Activated T-helper 1 cell treated with Interleukin-2 at 50 U/mL for 16 hours (primary cell): Measurements from ENCODE around the gene NOC3L.

ENCODE experiments used
- DNase-seq: peaks from one replicate; pipeline ENCODE4 v3.0.0-alpha.2; 2020; ENCODE audit warnings: low read depth

NOC3L gene

DNA sequence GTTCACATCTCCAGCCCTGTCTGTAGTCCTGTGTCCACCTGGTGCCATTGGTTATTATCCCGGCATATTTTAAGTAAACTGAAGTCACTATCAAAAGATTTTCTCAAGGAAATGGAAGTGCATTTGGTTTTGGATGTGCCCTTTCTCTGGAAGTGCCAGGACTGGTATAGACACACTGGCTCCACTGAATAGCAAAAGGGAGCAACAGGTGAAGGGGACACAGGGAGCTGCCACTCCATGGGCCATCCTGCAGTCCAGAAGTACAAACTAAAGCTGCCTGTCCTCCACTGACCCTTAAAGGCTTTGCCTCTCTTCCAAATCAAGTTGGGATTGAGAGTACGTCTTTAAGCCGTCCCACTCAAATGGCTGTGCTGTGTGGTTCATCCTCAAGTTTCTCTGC is 62.7 kb downstream of the NOC3L start:
- DNase-seq = no peak

DNA sequence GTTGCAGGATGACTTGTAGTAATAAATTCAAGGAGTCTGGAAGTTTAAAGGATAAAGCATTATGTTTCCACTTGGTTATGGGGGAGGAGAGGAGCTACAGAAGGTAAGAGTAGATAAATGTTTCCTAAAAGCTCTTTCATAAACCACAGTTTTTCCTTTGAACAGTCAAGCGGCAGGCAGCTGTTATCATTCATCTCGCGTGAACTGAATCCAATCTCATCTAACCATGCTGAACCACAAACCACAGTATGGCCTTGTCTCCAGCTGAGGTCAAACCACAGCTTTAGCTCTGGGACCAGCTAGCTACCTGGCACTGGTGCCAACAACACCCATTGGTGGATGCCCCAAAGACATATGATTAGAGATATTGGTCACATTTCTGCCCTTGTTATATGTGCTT is 63.3 kb downstream of the NOC3L start:
- DNase-seq = no peak

DNA sequence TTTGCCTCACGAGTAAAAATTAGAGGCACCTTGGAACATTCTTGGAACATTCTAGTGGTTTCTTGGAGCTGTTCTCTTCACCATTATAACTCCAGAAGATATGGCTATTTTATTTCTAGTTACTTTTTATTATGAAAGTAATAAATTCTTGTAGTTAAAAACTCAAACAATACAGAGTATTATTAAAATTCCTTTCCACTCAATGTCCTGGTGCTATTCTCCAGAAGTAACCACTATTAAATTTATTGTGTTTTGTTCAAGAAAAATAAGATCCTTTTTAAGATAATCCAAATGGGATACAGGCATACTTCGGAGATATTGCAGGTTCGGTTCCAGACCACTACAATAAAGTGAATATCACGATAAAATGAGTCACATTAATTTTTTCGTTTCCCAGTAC is 68.6 kb downstream of the NOC3L start:
- DNase-seq = no peak

DNA sequence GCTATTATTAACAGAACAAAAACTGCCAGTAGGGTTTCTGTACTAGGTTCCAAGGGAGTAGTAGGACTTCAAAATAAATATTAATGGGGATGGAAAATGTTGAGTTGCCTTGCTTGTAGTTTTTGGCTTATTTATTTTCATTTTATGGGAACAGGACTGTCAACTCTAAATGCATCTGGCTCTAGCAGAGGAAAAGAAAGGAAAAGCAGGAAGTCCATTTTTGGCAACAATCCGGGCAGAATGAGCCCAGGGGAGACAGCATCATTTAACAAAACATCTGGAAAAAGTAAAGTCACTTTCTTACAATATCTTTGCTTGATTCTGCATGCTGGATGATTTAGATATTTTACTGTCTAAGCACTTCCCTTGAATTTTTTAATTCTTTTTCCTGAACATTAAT is 69.4 kb downstream of the NOC3L start:
- no peak for DNase-seq

- DNase-seq = no peak
These were observed 70.2 kb downstream of the NOC3L start for GRCh38 chr10:94292434-94293090.

GRCh38 chr10:94288361-94289101 is 74.2 kb downstream of the NOC3L start:
- no peak for DNase-seq

GRCh38 chr10:94287336-94287735 is 75.4 kb downstream of the NOC3L start:
- no peak for DNase-seq

- DNase-seq = no peak
These were observed 75.8 kb downstream of the NOC3L start for GRCh38 chr10:94286901-94287300.

DNA sequence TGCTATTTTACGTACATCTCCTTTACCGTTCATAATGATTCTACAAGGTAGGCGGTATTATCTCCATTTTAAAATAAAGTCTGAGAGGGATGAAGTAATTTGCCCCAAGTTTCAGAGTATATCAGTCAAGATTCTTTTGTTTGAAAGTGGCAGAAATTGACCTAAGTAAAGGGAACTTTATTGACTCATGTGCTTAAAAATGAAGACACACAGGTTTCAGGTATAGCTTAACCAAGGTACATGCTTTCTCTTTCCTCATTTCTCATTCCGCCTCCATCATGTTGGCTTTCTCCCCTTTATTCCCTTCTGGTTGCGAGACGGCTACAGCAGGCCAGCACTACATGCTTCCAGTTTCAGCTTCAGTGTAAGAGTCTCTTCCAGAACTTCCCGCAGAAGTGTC is 77.5 kb downstream of the NOC3L start:
- DNase-seq = no peak
